ENCODE results near the gene COX7B2. TPM values are rescaled to one million over a fixed set of nuclear protein-coding genes. Genes with fewer than 3 reads are reported as not detected.

The COX7B2 gene
- total RNA-seq, 1 experiment from 2014 or later: not detected

GRCh38 chr4:46927201-46927600 lies 18.2 kb upstream of the COX7B2 start (continued):
- TF ChIP-seq ATF3 (IDR thresholded peaks at IDR 0.05) (no peak), EGR1 (IDR thresholded peaks at IDR 0.05; ENCODE audit: low read depth) (no peak), YY1 (IDR thresholded peaks at IDR 0.05; ENCODE audit: extremely low read depth, insufficient replicate concordance, low read depth, low read length) (no peak), SIN3A (IDR thresholded peaks at IDR 0.05; ENCODE audit: low read depth) (no peak), ZBTB33 (IDR thresholded peaks at IDR 0.05; ENCODE audit: extremely low read depth, insufficient replicate concordance, low read length) (no peak), POLR2A (IDR thresholded peaks at IDR 0.05; ENCODE audit: borderline replicate concordance, extremely low read depth, insufficient read depth, insufficient read length) (no peak)

GRCh38 chr4:46924789-46925529 lies 15.9 kb upstream of the COX7B2 start:
- ATAC-seq (no peak), DNase-seq (ENCODE audit: low read depth, low spot score) (no peak)
- H2AFZ ChIP-seq (ENCODE audit: low read depth, low read length, poor library complexity, severe bottlenecking): no peak overlapping the region
- ChIA-PET POLR2A (no interaction called here), CTCF (no interaction called here), RAD21 (ENCODE audit: low non-redundant PET in 1 of 2, low total read pairs in 2 of 2, uncharacterized antibody in 2 of 2, unreplicated experiment in 2 of 2) (no interaction called here)
- H3K27me3 ChIP-seq (ENCODE audit: insufficient read depth, low read length): no peaks in the 10 kb centered on the region
- no peak overlapping the region for H3K27ac ChIP-seq (ENCODE audit: low read depth, low read length)
- H3K9ac ChIP-seq (ENCODE audit: low read length): no peak overlapping the region
- no peak overlapping the region for H3K4me2 ChIP-seq (ENCODE audit: low read length)
- intact Hi-C loops (cut with micrococcal nuclease): no loop called here
- H3K9me3 ChIP-seq (ENCODE audit: control insufficient read depth in 1 of 2, insufficient read depth in 1 of 2, low read depth in 1 of 2, low read length in 2 of 2): peaks cover 0 to 3% of the 10 kb centered on the region in 2 experiments; a peak in 2 of 4 replicates
- H3K4me1 ChIP-seq (ENCODE audit: control insufficient read depth in 1 of 2, insufficient read depth in 2 of 2, low read length in 2 of 2): no peaks in the 10 kb centered on the region
- no peaks in the 10 kb centered on the region for H3K9me2 ChIP-seq (ENCODE audit: insufficient read depth)
- no peak overlapping the region for H3K4me3 ChIP-seq (replicated peaks in 1 of 2; ENCODE audit: low read depth in 1 of 2, low read length in 2 of 2)
- BruUV-seq (replicated peaks): no TSS peak
- H3K79me2 ChIP-seq (ENCODE audit: insufficient read depth, low read length): no peaks in the 10 kb centered on the region
- H3K36me3 ChIP-seq (ENCODE audit: control insufficient read depth in 1 of 2, insufficient read depth in 2 of 2, low read length in 2 of 2): no peaks in the 10 kb centered on the region
- no peaks in the 10 kb centered on the region for H4K20me1 ChIP-seq (ENCODE audit: insufficient read depth)
- TF ChIP-seq ZFX (IDR thresholded peaks at IDR 0.05) (no peak), ZNF274 (IDR thresholded peaks at IDR 0.05; ENCODE audit: low read depth, low read length) (no peak), CEBPB (IDR thresholded peaks at IDR 0.05; ENCODE audit: low read depth) (no peak), ATF3 (IDR thresholded peaks at IDR 0.05) (no peak), POLR2A (IDR thresholded peaks at IDR 0.05; ENCODE audit: borderline replicate concordance, extremely low read depth, insufficient read depth, insufficient read length) (no peak), YY1 (IDR thresholded peaks at IDR 0.05; ENCODE audit: extremely low read depth, insufficient replicate concordance, low read depth, low read length) (no peak), REST (IDR thresholded peaks at IDR 0.05; ENCODE audit: low read depth) (no peak), ZBTB33 (IDR thresholded peaks at IDR 0.05; ENCODE audit: extremely low read depth, insufficient replicate concordance, low read length) (no peak), SRF (IDR thresholded peaks at IDR 0.05; ENCODE audit: low read depth) (no peak), POLR2AphosphoS5 (IDR thresholded peaks at IDR 0.05; ENCODE audit: low read depth, low read length) (no peak), SIN3A (IDR thresholded peaks at IDR 0.05; ENCODE audit: low read depth) (no peak), EGR1 (IDR thresholded peaks at IDR 0.05; ENCODE audit: low read depth) (no peak), SP1 (IDR thresholded peaks at IDR 0.05; ENCODE audit: low read depth) (no peak), FOSL1 (IDR thresholded peaks at IDR 0.05; ENCODE audit: low read depth) (no peak), CBX3 (IDR thresholded peaks at IDR 0.05; ENCODE audit: low read depth) (no peak)

All from HCT116 (cell line).